HG02870 (cell line): Measurements from ENCODE around the gene CCRL2.
A peak's percentile ranks its signal among the peaks of the same experiment; 100 is the strongest.

ENCODE experiments used
- ATAC-seq: cut with Tn5 transposase; IDR thresholded peaks from one replicate; pipeline ENCODE4 v1.9.1; 2021; ENCODE audit warnings: mild to moderate bottlenecking, moderate library complexity; ENCODE audit not compliant: unreplicated experiment

CCRL2 gene, protein sequence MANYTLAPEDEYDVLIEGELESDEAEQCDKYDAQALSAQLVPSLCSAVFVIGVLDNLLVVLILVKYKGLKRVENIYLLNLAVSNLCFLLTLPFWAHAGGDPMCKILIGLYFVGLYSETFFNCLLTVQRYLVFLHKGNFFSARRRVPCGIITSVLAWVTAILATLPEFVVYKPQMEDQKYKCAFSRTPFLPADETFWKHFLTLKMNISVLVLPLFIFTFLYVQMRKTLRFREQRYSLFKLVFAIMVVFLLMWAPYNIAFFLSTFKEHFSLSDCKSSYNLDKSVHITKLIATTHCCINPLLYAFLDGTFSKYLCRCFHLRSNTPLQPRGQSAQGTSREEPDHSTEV

GRCh38 chr3:46406788-46407611 is at the start of gene CCRL2, which contains the start of gene CCR5AS:
TSS of gene CCRL2 (plus strand) at chr3:46407259. CDS start at chr3:46408080, 821 bp downstream.
TSS of gene CCR5AS (minus strand) at chr3:46407066.
- no peak for ATAC-seq

GRCh38 chr3:46358466-46358865 is 48.6 kb upstream of the CCRL2 start:
- ATAC-seq: no peak

- ATAC-seq: peak; percentile 66
These were observed 47.1 kb upstream of the CCRL2 start for GRCh38 chr3:46359733-46360493.

GRCh38 chr3:46360907-46361306 is 46.2 kb upstream of the CCRL2 start:
- no peak for ATAC-seq

DNA sequence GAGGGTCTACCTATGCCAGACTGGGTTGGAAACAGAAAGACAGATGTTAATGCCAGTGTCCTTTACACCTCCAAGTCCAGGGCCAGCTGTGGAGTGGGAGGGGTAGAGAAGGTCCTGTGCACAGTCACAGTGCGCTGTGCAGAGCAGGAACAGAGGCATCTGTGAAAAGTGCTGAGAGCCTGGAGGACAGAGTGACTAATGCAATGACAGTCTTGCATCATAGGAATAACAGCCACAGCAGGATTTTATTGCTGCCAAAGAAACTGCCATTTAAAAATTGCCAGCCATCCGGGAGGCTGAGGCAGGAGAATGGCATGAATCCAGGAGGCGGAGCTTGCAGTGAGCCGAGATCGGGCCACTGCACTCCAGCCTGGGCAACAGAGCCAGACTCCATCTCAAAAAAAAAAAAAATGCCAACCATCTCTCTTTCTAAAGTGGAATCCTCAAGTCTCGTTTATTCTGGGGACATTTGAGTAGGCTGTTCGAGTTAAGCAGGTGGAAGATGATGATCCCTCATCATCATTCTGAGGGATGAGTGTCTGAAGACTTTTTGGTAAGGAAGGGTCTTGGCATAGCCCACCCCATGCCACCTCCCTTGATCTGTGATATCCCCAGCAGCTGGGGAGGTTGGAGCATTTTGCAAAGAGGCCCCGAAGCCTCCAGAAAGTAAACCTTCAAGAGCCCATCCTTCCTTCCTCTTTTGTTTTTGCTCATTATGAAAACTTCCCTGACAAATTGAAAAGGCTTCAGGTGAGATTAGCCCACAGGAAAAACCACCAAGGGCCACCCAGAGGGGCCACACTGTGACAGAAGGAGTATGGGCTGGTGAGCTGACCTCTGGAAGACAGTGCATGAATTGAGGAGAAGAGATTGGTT is 45.4 kb upstream of the CCRL2 start:
- ATAC-seq: no peak

DNA sequence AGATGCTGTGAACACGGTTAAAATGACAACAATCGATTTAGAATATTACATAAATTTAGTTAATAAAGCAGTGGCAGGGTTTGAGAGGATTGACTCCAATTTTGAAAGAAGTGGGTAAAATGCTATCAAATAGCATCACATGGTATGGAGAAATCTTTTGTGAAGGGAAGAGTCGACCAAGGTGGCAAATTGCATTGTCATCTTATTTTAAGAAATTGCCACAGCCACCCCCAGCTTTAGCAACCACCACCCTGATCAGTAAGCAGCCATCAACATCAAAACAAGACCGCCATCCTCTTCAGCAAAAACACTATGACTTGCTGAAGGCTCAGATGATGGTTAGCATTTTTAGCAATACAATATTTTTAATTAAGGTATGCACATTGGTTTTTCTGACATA is 42.0 kb upstream of the CCRL2 start:
- ATAC-seq: no peak

DNA sequence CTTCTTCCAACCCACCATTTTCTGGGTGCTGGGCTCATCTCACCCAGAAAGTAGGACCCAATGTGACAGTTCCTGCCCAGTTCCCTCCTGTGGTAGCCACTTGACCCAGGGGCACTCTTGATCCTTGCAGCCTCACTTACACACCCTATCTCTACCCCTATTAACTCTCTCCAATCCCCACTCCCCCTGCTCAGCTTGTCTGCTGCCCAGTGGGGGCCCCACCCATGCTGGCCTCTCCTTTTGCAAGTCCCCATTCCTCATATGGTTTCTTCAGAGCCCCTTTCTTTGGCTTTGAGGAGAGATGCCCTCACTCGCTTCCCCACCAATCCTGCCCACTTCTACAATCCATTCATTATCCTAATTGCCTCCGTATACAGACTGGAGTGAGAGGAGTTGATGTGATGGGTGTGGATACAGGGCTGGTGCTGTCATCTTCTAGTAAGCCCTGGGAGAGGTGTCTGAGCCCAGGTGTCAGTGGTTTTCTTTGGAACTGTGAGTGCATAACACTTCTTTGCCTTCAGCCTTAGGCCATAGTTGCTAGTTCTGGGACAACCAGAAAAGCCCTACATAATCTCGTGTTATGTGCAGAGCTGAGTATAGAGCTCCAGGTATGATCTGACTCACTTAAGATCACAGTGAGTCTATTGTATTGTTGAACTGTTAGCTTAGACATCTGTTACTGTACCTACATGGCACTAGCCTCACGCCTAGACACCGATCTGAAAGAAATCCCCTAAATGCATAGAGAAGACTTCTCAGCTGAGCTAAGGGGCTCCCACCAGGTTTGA is 41.1 kb upstream of the CCRL2 start:
- no peak for ATAC-seq

- ATAC-seq: no peak
These were observed 39.2 kb upstream of the CCRL2 start for GRCh38 chr3:46367811-46368210.

- no peak for ATAC-seq
These were observed 38.5 kb upstream of the CCRL2 start for GRCh38 chr3:46368569-46368968.

DNA sequence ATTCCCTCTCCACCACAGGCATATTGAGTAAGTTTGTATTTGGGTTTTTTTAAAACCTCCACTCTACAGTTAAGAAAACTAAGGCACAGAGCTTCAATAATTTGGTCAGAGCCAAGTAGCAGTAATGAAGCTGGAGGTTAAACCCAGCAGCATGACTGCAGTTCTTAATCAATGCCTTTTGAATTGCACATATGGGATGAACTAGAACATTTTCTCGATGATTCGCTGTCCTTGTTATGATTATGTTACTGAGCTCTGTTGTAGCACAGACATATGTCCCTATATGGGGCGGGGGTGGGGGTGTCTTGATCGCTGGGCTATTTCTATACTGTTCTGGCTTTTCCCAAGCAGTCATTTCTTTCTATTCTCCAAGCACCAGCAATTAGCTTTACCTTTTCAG is 37.9 kb upstream of the CCRL2 start:
- no peak for ATAC-seq

DNA sequence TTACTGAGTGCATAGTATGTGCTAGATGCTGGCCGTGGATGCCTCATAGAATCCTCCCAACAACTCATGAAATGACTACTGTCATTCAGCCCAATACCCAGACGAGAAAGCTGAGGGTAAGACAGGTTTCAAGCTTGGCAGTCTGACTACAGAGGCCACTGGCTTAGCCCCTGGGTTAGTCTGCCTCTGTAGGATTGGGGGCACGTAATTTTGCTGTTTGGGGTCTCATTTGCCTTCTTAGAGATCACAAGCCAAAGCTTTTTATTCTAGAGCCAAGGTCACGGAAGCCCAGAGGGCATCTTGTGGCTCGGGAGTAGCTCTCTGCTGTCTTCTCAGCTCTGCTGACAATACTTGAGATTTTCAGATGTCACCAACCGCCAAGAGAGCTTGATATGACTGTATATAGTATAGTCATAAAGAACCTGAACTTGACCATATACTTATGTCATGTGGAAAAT is 37.4 kb upstream of the CCRL2 start:
- ATAC-seq: peak; percentile 69

DNA sequence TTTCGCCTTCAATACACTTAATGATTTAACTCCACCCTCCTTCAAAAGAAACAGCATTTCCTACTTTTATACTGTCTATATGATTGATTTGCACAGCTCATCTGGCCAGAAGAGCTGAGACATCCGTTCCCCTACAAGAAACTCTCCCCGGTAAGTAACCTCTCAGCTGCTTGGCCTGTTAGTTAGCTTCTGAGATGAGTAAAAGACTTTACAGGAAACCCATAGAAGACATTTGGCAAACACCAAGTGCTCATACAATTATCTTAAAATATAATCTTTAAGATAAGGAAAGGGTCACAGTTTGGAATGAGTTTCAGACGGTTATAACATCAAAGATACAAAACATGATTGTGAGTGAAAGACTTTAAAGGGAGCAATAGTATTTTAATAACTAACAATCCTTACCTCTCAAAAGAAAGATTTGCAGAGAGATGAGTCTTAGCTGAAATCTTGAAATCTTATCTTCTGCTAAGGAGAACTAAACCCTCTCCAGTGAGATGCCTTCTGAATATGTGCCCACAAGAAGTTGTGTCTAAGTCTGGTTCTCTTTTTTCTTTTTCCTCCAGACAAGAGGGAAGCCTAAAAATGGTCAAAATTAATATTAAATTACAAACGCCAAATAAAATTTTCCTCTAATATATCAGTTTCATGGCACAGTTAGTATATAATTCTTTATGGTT is 36.1 kb upstream of the CCRL2 start, which contains the start of gene CCR5:
Gene CCR5 (plus strand): TSS at position 108 of the 680 bp plus-strand sequence. CDS start 1,957 bp downstream, outside the sequence.
- no peak for ATAC-seq

GRCh38 chr3:46371519-46372340 is 35.3 kb upstream of the CCRL2 start:
- ATAC-seq: no peak

- no peak for ATAC-seq
These were observed 34.3 kb upstream of the CCRL2 start for GRCh38 chr3:46372492-46373359.

- no peak for ATAC-seq
These were observed 32.3 kb upstream of the CCRL2 start for GRCh38 chr3:46374755-46375154.

- ATAC-seq: no peak
These were observed 31.8 kb upstream of the CCRL2 start for GRCh38 chr3:46375218-46375617.

GRCh38 chr3:46375814-46376213 is 31.2 kb upstream of the CCRL2 start:
- ATAC-seq: no peak
